Astrocyte (in vitro differentiated cells and primary cell): ENCODE results near the gene USP9X.

Source experiments
- EZH2 ChIP-seq: IDR thresholded peaks from 2 replicates; pipeline ENCODE4 v1.6.1; 2012; ENCODE audit warnings: mild to moderate bottlenecking, low read length, inconsistent platforms; ENCODE audit not compliant: insufficient read depth
- TF ChIP-seq, protein P1 (sequence below): IDR thresholded peaks from 2 replicates; pipeline ENCODE4 v1.5.1; 2011; ENCODE audit warnings: low read depth, mild to moderate bottlenecking, inconsistent platforms, low read length, moderate library complexity; ENCODE audit not compliant: insufficient read depth

DNA sequence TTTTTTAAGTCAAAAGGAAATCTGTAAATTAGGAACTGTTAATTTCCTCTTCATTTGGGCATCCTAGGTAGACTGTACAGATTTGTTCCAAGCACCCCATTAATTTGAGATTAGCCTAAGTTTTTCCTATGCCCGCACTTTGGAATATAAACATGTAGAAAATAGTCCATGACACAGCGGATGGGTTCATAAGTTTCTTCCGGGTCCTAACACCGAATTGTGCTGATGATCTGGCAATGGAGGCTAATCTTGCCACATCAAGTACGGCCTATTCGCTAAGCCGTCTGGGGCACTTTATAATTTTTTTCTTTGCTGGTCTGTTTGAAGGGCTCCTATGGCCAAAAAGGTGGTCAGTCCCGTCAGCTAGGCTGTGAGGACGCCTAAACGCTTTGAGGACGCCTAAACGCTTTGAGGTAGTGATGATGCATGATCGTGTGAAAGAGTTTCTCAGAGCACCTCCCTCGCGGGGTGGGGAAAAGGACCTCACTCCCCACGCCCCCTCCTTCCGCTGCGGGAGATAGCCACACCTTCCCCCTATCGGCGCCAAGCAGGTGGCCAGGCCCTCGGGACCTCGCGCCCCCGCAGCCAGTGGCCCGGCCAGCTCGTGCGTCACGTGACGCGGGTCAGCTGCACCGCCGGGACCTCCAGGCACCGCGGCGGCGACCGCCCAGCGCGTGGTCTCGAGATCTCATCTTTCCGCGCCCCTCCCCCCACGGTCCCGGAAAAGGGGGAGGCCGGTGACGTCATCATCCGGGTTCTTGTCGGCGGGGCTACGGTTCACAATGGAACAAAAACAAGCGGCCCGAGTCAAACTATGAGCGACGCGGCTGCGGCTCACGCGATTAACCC lies 977 bp upstream of the USP9X start:
- TF ChIP-seq, protein P1, sequence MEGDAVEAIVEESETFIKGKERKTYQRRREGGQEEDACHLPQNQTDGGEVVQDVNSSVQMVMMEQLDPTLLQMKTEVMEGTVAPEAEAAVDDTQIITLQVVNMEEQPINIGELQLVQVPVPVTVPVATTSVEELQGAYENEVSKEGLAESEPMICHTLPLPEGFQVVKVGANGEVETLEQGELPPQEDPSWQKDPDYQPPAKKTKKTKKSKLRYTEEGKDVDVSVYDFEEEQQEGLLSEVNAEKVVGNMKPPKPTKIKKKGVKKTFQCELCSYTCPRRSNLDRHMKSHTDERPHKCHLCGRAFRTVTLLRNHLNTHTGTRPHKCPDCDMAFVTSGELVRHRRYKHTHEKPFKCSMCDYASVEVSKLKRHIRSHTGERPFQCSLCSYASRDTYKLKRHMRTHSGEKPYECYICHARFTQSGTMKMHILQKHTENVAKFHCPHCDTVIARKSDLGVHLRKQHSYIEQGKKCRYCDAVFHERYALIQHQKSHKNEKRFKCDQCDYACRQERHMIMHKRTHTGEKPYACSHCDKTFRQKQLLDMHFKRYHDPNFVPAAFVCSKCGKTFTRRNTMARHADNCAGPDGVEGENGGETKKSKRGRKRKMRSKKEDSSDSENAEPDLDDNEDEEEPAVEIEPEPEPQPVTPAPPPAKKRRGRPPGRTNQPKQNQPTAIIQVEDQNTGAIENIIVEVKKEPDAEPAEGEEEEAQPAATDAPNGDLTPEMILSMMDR, result no peak
- TF ChIP-seq EZH2, result no peak
